HFFc6 (cell line): ENCODE measurements around the gene SLC44A4. TPM values are rescaled to one million over a fixed set of nuclear protein-coding genes. Genes with fewer than 3 reads are reported as not detected.
A peak's percentile ranks its signal among the peaks of the same experiment; 100 is the strongest.

Source experiments
- DNase-seq: peaks from one replicate; pipeline ENCODE4 v3.0.0-alpha.2; 2018
- H3K27ac Mint-ChIP-seq: 2 replicates; pipeline ENCODE4 v1.8.0; 2020; ENCODE audit warnings: mild to moderate bottlenecking, mixed read lengths
- H3K27me3 Mint-ChIP-seq: 2 replicates; pipeline ENCODE4 v1.8.0; 2021; ENCODE audit warnings: mild to moderate bottlenecking, moderate library complexity, mixed read lengths; ENCODE audit not compliant: insufficient read depth
- H3K36me3 Mint-ChIP-seq: 2 replicates; pipeline ENCODE4 v1.8.0; 2021; ENCODE audit warnings: low read depth, mixed read lengths
- H3K4me1 Mint-ChIP-seq: 2 replicates; pipeline ENCODE4 v1.8.0; 2020; ENCODE audit warnings: low read depth, mixed read lengths
- H3K4me3 Mint-ChIP-seq: 2 replicates; pipeline ENCODE4 v1.8.0; 2020; ENCODE audit warnings: mild to moderate bottlenecking, moderate library complexity, mixed read lengths
- H3K9me3 Mint-ChIP-seq: 2 replicates; pipeline ENCODE4 v1.8.0; 2020; ENCODE audit warnings: mild to moderate bottlenecking, mixed read lengths
- CTCF ChIP-seq: fragments of 200-600 bp; sonication (generic); IDR thresholded peaks from 2 replicates; pipeline ENCODE4 v1.5.0; 2021; ENCODE audit warnings: antibody characterized with exemption, mild to moderate bottlenecking
- total RNA-seq, 6 experiments: library from RNA; stranded (reverse); fragmentation: NEBNext Ultra II Directional; extraction: Animal tissue kit (Norgen Biotek cat#: 25700); gene quantifications; 2 replicates in 1 of 6; 3 replicates in 5 of 6; pipeline ENCODE4 v1.2.3, GENCODE V29; 2021

Gene SLC44A4
- total RNA-seq, 6 experiments from 2014 or later: 0.10 TPM; not detected in 5

DNA sequence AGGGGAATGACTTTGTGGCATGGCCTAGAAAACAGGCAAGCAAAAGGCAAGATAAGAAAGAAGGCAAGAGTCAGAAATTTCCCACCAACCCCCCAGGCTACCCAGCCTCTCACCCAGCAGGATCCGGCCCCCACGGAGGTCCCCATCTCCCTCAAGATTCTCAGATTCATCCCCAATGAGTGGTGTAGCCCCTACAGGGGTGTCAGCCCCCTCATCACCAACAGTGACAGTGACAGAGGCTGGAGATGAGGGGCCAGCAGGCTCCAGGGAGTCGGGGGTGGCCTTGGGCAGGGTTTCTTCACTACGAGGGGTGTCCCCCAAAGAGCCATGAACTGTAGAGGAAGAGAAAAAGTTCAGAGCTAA lies 17.7 kb upstream of the SLC44A4 start:
- peaks cover 10% of the 10 kb centered on the region; the same call in 1 of the 2 replicates for H3K36me3 Mint-ChIP-seq
- no peaks in the 10 kb centered on the region for H3K9me3 Mint-ChIP-seq
- peak overlapping the region; percentile 65 for H3K27ac Mint-ChIP-seq

DNA sequence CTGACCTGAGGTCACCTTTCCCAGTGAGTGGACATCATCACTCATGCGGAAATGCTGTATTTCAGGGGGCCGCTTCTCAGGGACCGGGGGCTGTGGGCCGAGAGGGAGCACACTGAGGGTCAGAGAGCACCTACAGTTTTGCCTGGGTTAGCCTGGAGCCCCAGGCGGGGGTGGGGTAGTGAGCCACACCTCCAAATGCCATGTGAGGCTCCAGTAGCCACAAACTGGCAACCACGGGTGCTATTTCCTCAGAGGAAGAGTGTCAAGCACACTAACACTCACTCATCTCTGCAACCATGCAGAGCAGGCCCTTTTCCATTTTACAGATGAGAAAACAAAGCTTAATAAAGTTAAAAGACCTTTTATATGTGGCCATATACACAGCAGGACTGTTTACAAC lies 14.0 kb upstream of the SLC44A4 start:
- TF ChIP-seq CTCF: no peak
- DNase-seq: no peak
- H3K27ac Mint-ChIP-seq: no peak overlapping the region
- no peaks in the 10 kb centered on the region for H3K27me3 Mint-ChIP-seq
- H3K4me1 Mint-ChIP-seq: peaks cover 20% of the 10 kb centered on the region
- H3K36me3 Mint-ChIP-seq: peaks cover 23% of the 10 kb centered on the region; the same call in 1 of the 2 replicates
- H3K4me3 Mint-ChIP-seq: no peak overlapping the region
- H3K9me3 Mint-ChIP-seq: no peaks in the 10 kb centered on the region

More for the DNA sequence above, 17.7 kb upstream of the SLC44A4 start:
- DNase-seq: no peak
- TF ChIP-seq CTCF: no peak
- H3K27me3 Mint-ChIP-seq: no peaks in the 10 kb centered on the region
- H3K4me1 Mint-ChIP-seq: peaks cover 38% of the 10 kb centered on the region
- H3K4me3 Mint-ChIP-seq: peak overlapping the region; percentile 89

- H3K27me3 Mint-ChIP-seq: no peaks in the 10 kb centered on the region
- no peak for TF ChIP-seq CTCF
- peaks cover 28% of the 10 kb centered on the region for H3K36me3 Mint-ChIP-seq
- peaks cover 7% of the 10 kb centered on the region for H3K4me1 Mint-ChIP-seq
- H3K27ac Mint-ChIP-seq: no peak overlapping the region
- no peak for DNase-seq
- no peaks in the 10 kb centered on the region for H3K9me3 Mint-ChIP-seq
- no peak overlapping the region for H3K4me3 Mint-ChIP-seq
Observed at GRCh38 chr6:31889331-31889972, 10.7 kb upstream of the SLC44A4 start.

GRCh38 chr6:31888276-31889258 lies 9.8 kb upstream of the SLC44A4 start:
- Mint-ChIP-seq H3K4me3 (no peak overlapping the region), H3K27ac (no peak overlapping the region)

More at GRCh38 chr6:31888276-31889258, 9.8 kb upstream of the SLC44A4 start:
- Mint-ChIP-seq H3K27me3 (no peaks in the 10 kb centered on the region), H3K4me1 (peaks cover 6% of the 10 kb centered on the region), H3K9me3 (no peaks in the 10 kb centered on the region), H3K36me3 (peaks cover 28% of the 10 kb centered on the region)
- DNase-seq: no peak
- TF ChIP-seq CTCF: peak; percentile 89
